ENCODE results near the gene ADARB2. TPM values are rescaled to one million over a fixed set of nuclear protein-coding genes. Genes with fewer than 3 reads are reported as not detected.

Gene ADARB2
- total RNA-seq, 1 donor from 2014 or later: 1.2 TPM

DNA sequence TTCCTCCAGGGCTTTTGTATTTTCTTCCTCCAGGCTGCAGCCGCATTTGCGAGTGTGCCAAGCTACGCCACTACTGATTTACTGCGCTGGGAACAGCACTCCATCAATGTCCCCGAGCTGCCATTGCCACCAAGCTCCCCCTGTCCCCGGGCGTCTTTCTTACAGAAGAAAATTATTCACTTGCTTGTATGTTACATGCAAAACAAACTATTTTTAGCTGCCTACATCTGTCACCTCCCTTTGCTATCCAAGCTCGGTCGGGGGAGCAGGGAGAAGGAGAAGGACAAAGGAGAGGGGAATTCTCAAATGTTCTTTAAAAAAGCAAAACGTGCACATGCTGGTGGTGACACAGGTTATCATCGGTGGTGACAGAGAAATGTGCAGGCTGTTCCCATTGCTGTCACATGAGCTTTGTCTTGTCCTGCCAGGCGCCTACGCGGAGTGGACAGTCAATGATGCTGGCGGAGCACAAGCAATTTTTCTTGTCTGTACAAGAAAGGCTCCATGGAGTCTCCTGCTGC lies 93.1 kb downstream of the ADARB2 start:
- H3K27ac ChIP-seq: no peak overlapping the region

DNA sequence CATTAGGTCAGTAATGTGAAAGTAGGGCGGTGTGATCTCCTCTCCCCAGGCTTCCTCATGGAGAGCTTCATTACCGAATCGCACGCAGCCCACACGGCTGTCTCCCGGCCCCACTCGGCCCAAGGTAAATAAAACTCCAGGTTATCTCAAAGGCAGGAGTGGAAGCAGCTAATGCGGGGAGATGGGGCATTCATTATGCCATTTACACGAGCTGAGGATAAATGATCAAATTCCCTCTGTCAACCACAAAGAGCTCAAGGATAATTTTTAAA lies 93.5 kb downstream of the ADARB2 start:
- intact Hi-C loops (cut with DNase I): no loop called here
- no peak for DNase-seq
- Histone ChIP-seq H3K4me1 (no peaks in the 10 kb centered on the region), H3K4me3 (no peak overlapping the region), H3K36me3 (no peaks in the 10 kb centered on the region), H3K9me3 (no peaks in the 10 kb centered on the region), H3K27ac (no peak overlapping the region), H3K27me3 (peaks cover 7% of the 10 kb centered on the region)
- TF ChIP-seq, protein P1, sequence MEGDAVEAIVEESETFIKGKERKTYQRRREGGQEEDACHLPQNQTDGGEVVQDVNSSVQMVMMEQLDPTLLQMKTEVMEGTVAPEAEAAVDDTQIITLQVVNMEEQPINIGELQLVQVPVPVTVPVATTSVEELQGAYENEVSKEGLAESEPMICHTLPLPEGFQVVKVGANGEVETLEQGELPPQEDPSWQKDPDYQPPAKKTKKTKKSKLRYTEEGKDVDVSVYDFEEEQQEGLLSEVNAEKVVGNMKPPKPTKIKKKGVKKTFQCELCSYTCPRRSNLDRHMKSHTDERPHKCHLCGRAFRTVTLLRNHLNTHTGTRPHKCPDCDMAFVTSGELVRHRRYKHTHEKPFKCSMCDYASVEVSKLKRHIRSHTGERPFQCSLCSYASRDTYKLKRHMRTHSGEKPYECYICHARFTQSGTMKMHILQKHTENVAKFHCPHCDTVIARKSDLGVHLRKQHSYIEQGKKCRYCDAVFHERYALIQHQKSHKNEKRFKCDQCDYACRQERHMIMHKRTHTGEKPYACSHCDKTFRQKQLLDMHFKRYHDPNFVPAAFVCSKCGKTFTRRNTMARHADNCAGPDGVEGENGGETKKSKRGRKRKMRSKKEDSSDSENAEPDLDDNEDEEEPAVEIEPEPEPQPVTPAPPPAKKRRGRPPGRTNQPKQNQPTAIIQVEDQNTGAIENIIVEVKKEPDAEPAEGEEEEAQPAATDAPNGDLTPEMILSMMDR (IDR thresholded peaks at IDR 0.05): no peak
- no peak for ATAC-seq

More for the DNA sequence above, 93.1 kb downstream of the ADARB2 start:
- intact Hi-C loops (cut with DNase I): no loop called here
- H3K4me3 ChIP-seq: no peak overlapping the region
- DNase-seq: no peak
- no peaks in the 10 kb centered on the region for H3K9me3 ChIP-seq
- TF ChIP-seq, protein P1 (IDR thresholded peaks at IDR 0.05): no peak
- ATAC-seq: no peak
- peaks cover 7% of the 10 kb centered on the region for H3K27me3 ChIP-seq
- no peaks in the 10 kb centered on the region for H3K36me3 ChIP-seq
- H3K4me1 ChIP-seq: no peaks in the 10 kb centered on the region

DNA sequence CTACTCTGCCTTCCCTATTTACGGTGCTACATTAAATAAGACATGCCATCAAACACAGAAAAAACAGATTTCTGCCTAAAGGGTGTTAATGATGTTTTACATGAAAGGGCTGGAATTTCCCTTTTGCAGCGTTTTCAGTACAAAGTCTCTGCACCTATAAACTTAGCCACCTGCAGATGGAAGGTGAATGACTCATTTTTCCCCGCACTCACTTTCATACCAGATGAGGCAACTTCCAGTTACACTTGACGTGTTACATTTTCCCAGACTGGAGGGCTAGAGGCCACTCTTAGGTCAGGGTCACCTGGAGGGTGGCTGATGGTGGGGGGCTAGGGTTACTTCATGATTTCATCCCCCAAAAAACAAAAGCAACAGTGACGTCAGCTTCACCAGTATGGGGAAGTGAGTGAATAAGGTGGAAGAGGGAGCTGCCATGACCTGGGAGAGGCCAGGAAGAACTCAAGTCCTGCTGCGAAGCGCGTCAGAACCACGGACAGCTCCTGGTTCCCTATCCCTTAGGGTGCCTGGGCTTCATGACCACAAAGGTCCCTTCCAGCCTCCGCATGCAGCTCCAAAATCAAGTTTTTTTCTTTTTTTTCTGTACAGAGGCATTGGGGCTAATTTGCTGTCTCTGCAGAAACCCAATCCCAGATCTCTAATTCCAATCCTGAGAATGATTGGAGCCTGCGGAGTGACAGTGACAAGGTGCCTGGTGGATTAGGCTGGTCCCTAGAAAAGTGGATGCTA lies 94.0 kb downstream of the ADARB2 start:
- DNase-seq: no peak
- TF ChIP-seq, protein P1 (IDR thresholded peaks at IDR 0.05): no peak

DNA sequence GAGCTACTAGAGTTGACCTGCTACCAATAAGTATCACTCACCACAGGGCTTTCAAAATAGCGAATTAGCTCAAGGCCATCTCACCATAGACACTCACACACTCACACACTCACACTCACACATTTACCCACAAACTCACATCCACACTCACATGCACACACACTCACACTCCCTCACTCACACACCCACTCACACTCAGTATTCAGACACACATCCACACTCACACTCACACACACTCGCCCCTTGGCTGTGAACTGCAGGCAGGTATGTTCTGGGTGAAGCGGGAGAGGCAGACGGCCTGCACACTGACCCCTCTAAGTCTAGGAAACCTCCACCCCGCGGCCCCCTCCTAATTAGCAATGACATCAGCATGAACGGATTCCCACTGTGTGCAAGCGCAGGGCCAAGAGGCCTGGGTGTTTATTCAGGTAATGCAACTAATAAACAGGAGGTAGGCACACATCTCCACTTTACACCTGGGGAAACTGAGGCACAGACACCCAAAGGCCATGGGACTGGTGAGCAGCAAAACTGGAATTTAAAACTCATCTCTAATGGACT lies 94.6 kb downstream of the ADARB2 start:
- H3K4me1 ChIP-seq: no peaks in the 10 kb centered on the region
- no peak overlapping the region for H3K27ac ChIP-seq
- no peak for DNase-seq
- H3K4me3 ChIP-seq: no peak overlapping the region
- ATAC-seq: no peak
- no peaks in the 10 kb centered on the region for H3K9me3 ChIP-seq
- H3K36me3 ChIP-seq: no peaks in the 10 kb centered on the region
- peaks cover 7% of the 10 kb centered on the region for H3K27me3 ChIP-seq
- TF ChIP-seq, protein P1 (IDR thresholded peaks at IDR 0.05): no peak
- intact Hi-C loops (cut with DNase I): no loop called here

More for the DNA sequence above, 94.0 kb downstream of the ADARB2 start:
- Histone ChIP-seq H3K4me3 (no peak overlapping the region), H3K9me3 (no peaks in the 10 kb centered on the region), H3K27ac (no peak overlapping the region), H3K36me3 (no peaks in the 10 kb centered on the region), H3K27me3 (peaks cover 7% of the 10 kb centered on the region), H3K4me1 (no peaks in the 10 kb centered on the region)
- intact Hi-C loops (cut with DNase I): no loop called here
- peak; percentile 40 for ATAC-seq

DNA sequence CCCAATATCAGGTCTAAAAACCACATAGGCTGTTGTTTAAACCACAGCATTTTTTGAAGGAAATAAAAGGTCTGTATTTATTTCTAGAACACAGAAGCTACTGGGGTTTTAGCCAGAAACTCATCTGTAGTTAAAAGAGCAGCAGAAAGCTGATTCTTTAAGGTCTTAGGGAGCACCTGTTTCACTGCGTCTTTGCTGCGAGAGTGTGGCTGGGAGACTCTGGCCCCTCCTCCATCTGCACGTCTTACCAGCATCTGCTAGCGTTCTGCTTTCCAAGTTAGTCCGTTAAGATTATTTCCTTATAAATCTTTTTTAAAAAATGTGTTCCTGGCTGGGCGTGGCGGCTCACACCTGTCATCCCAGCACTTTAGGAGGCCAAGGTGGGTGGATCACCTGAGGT lies 95.9 kb downstream of the ADARB2 start:
- intact Hi-C loops (cut with DNase I): no loop called here
- DNase-seq: no peak
- TF ChIP-seq, protein P1 (IDR thresholded peaks at IDR 0.05): no peak

More for the DNA sequence above, 95.9 kb downstream of the ADARB2 start:
- Histone ChIP-seq H3K27ac (no peak overlapping the region), H3K36me3 (no peaks in the 10 kb centered on the region), H3K9me3 (no peaks in the 10 kb centered on the region), H3K4me3 (no peak overlapping the region), H3K27me3 (peaks cover 7% of the 10 kb centered on the region), H3K4me1 (no peaks in the 10 kb centered on the region)
- no peak for ATAC-seq
